SW 1271 (cell line): ENCODE measurements around the gene CD79B.

Source experiments
- DNase-seq, 2 experiments: peaks; one replicate each; lab custom pipeline; 2025; lab: John Stamatoyannopoulos, UW

Gene CD79B

DNA sequence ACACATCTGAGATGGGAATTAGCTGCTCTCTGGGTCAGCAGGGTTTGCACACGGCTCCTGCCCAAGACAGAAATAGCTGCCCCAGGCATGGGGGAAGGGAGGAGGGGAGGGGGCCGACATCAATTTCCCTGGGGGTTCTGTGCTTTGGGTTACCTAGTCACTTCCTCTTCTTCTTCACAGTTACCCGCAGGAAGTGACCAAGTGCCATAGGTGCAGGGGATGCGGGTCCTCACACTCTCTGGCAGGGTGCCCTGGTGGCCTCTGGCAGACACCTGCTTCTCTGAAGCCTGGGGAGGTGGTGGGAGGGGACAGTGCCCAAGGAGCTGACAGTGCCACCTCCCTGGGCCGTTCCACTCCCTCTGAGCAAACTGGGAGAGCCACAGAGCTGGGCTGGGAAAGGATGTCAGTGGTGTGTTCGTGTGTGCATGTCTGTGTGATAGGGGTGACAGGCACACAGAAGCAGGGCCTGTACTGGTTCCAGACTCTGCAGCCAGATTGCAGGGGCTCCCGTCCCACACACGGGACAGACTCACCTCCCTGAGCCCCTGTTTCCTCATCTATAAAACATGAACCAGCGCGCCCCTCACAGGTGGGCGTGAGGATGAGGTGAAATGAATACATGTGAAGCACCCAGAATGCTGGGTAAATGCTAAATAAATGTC is 22.4 kb upstream of the CD79B start:
- no peak for DNase-seq

DNA sequence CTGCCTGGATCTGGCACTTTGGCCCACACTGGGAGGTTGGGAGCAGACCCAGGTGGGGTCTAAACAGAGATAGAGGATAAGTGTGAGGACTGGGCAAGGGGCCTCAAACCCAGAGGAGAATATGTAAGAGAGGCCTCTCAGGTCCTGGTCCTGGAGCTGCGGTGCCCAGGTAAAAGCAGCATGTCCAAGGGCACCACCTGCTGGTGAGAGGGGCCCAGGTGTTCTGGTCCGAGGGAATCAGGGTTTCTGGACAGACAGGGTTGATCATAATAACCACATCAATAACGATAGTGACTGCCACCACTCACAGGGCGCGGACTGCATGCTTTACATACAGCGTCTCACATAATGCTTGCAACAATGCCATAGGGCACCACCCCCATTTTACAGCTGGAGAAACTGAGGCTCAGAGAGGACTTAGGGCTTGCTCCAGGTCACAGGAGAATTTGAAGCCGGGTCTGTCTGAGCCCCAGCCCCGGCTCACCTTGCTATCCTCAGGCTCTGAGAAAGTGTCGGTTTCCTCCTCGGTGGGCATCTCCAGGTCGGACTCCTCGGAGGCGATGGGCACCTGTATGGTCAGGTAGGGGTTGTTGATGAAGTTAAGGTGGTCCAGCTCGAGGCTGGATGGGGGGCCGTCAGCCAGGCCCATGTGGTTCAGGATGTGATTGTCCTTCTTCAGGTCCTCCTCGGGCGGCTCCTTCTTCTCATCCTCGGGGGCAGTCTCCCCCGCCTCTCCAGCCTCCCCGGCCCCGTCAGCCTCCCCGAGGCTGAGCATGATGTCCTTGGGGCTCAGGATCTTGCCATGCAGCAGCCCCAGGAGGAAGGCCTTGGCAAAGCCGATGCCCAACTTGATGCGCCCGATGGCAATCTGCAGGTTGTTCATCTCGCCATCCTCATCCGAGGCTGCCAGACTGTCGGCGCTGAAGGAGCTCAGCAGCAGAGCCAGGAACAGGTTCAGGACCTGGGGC is 19.1 kb upstream of the CD79B start:
- DNase-seq: no peak

DNA sequence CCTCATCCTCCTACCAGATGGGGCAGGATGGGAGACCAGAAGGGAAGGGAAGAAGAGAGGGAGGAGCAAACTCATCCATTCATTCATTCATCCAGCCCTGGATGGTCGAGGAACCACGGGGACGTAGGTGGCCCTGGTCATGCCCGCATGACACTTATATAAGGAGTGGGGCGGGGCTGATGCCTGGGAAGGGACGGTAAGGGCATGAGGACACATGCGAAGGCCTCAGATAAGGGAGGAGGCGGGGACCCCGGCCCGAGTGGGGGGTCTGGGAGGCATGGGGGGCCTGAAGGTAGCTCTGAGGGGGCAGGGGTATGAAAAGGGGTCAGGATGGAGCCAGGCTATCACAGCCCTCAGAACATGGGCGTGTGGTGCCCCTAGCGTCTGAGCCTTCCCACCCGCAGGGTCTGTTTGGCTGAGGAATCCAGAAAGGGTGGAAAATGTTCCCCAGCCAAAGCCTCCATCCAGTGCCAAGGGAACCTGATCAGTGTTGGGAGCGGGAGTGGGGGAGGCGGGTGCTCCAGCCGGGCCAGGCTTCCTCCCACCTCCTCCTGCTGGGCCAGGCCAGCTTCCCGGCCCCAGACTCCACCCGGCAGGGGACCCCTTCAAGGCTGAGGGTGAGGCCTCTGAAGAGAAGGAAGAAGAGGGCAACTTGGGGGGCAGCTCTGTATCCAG is 17.6 kb upstream of the CD79B start:
- DNase-seq: no peak

DNA sequence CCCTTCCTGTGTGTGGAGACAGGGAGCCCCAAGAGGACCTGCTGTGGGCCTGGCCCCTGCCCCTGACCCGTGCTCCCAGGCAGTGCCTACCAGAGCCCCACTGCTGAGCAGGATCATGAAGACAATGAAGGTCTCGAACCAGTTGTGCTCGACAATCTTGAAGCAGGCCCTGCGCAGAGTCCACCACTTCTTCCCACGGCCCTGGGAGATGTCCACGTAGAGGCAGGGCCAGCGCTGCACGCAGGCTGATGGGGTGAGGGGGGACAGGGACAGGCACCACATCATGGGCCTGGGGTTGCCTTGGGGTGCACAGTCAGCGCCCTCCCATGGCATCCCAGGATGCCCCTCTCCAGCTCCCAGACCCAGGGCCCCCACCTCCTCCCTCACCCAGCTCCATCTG is 16.4 kb upstream of the CD79B start:
- DNase-seq: no peak

DNA sequence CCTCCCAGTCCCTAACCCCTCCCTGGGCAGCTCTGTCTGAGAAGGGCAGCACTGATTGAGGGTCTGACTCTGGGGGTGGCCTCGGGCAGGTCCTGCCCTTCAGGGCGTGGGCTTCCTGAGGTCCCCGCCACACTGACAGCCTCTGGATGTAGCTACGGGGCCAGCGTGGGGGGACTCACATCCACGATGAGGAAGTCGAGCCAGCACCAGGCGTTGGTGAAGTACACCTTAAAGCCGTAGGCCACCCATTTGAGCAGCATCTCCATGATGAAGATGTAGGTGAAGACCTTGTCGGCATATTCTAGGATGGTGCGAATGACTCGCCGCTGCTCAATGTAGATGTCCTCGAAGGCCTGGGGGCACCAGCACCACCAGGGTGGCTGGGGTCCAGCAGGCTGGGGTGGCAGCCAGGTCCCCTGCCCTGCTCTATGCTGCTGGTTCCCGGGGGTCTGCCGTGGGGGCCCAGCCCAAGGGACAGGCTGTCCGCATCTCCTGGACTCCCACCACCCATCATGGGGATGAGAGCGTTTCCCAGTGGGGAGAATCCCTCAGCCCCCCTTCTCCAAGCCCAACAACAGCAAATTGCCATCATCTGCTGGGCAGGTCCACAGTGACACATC is 15.7 kb upstream of the CD79B start:
- no peak for DNase-seq

DNA sequence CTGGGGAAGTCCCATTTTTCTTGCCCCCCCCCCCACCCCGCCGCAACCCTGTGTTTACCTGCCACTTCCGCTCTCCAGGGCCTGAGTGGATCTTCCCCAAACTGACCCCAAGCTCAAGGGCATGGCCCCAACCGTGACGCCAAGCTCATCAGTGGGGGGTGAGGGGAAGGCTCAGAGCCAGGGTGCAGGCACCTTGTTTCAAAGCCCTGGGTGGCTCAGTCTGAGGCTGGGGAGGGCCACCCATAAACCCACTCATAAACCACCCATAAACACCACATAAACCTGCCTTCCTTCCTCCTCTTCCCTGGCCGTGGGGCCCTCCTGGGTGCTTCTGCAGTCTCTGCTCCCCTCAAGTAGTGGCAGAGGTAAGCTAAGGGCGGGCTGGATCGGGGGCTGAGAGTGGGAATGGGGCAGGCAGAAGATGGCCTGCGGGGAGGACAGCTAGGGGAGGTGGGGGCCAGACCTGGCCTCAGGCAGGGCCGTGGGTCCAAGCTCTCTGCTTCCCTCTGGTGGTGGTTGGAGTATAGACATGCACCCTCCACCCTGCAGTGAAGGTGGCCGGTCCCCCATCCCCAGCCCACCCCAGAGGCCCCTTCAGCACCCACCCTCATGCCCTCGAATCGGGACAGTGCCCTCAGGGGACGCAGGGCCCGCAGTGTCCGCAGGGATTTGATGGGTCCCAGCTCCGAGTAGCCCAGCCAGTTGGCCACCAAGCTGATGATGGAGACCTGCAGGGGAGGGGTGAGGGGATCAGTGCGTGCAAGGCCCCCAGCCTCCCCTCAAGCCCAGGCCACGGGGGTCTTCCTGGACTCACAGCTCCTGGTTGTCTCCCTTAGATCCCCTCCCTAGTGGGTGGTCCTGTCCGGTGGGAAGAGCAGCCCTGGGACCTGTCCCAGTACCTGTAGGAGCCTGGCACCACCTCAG is 14.6 kb upstream of the CD79B start:
- DNase-seq: no peak

DNA sequence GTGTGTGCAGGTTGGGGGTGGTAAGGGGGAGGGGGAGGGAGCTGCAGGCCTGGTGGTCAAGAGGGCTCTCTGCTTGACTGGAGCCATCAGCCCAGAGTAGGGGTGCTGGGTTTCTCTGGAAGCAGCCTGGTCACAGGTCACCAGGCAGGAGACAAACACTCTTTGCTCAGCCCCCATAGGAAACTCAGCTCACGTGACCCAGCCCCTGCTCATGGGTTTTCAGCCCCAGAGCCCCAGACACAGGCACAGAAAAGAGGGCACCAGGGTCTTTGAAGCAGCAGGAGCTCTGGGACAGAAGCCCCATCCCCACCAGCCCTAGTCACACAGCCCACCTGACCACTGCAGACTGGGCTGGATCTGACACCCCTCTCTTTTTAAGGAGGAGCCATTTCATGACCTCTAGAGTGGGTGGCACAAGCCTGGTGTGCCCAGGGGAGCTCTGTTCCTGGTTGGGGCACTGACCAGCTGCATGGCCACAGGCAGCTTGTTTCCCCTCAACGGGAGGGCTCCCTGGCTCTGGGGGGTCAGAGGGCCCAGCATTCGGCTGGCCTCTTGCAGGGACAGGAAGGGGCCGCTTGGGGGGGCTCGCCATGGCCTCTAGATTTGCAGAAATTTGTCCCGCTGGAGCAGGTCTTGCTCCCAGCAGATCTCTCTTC is 13.8 kb upstream of the CD79B start:
- no peak for DNase-seq

DNA sequence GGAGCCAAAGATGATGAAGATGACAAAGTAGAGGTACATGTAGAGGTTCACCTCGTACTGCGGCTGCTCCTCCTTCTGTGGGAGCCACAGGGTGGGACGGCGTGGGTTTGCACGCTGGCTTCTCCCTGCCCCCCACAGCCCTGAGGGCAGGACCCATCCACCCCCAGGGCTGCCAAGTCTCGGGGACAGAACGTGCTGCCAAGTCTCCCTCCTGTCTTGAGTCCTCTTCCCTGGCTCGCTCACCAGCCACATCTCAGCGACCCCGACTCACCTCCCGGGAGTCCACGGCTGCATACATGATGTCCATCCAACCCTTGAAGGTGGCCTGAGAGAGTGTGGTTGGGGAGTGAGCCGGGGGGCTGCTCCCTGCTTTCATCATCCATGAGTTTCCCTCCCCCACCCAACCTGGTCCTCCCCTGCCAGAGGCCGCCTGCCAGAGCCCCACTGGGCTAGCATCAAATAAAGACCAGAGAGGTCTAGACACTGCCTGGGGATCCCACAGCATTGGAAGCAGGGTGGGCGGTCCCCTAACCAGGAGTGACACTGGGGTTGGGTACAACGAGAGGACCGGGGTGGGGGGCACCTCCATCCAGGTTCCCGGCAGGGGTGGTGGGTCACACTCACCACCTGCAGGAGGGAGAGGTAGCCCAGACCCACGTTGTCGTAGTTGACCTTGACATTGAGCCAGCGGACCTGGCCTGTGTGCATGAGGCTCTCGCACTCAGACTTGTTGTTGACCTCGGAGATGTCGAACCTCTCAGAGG is 12.8 kb upstream of the CD79B start:
- no peak for DNase-seq

DNA sequence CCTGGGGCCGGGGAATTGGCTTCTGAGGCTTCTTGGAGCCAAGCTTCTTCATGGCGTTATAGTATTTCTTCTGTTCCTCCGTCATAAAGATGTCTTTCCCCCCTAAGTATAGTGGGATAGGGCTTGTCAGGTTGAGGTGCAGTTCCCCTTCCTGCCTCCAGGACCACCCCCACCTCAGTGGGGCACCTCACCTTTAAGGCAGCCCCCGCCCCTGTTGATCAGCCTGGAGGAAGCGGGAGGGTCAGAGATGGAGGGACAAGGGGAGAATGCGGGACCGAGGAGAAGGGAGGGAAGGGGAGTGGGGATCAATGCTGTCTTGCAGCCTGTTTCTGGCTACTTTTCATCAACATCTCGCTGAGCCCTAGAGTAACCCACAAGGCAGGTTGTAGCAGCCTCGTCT is 11.6 kb upstream of the CD79B start:
- DNase-seq: no peak

DNA sequence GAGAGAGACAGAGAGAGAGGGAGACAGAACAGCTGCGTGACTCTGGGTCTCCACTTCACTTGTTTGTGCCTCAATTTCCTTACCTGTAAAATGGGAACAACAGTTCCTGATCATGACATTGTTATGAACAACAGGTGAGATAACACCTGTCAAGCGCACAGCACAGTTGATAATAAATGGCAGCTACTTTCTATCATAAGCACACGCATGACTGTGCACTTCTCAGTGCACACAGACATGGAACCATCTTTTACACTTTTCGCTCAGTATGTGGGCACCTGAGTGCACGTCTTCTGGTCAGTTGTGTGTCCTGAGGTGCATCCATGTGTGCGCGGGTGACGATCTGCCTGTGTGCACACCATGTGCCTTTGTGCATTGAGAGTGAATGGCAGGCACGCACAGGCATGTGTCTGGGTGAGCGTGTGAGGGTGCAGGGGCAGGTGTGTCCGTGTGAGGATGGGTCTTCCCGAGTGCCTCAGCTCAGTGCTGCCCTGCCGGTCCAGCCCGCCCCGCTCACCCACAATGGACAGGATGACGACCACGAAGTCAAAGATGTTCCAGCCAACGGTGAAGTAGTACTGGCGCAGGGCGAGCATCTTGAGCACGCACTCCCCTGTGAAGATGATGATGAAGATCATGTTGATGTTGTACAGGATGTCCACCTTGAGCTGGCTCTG is 10.3 kb upstream of the CD79B start:
- no peak for DNase-seq

DNA sequence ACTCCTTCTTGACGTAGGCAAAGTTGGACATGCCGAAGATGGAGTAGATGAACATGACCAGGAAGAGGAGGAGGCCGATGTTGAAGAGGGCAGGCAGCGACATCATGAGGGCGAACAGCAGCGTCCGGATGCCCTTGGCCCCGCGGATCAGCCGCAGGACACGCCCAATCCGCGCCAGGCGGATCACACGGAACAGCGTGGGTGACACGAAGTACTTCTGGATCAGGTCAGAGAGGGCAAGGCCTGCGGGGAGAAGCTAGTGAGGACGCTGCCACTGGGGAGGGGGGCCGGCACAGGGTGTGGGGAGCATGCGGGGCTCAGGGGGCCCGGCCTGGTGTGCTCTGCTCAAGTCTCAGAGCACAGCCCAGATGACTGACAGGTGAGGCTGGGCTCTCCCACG is 9.6 kb upstream of the CD79B start:
- no peak for DNase-seq

DNA sequence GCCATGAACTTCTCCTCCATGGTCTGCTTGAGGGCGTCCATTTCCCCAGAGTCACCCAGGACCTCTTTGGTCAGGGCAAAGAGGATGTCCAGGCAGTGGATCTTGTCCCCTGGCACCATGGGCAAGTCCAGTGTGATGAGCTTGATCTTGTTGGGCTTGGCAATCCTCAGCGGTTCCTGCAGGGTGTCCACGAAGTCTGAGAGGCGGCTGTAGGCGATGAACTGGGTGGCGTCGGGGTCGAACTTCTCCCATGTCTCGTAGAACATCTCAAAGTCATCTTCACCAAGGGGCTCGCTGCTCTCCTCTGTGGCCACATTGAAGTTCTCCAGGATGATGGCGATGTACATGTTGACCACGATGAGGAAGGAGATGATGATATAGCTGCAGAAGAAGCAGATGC is 9.0 kb upstream of the CD79B start:
- no peak for DNase-seq

DNA sequence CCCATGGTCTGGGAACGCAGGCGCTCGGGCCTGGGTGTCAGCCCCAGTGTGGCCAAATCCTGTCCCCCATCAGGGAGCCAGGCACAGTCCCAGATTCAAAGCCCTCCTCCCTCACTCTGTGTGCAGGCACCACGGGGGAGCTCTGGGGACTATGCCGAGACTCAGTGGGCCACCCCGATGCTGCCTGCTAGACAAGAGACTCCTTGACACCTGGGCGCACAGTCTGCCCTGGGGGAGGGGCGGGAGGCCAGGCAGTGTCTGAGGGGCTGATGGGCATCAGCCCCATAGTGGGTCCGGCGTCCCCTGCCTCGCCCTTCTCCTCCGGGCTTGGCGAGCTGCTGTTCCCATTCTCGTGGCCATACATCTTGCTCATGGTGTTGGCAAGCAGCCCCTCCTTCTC is 8.5 kb upstream of the CD79B start:
- no peak for DNase-seq

DNA sequence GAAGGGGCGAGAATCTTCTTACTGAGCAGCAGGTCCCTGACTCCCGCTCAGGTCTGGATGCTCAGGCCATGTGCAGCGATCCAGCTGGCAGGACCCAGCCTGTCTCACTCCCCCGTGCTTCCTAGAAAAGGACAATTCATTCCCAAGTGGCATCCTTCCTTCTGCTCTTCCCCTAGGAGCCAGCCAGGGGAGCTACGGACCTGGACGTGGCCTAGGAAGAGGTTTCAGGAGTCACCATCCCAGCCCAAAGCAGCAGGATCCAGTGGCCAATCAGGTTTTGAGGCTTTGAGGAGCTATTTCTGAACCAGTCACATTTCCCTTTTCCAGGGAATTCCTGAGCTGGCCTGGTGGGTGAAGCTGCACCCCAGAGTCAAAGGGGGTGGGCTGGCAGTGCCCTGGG is 7.8 kb upstream of the CD79B start:
- DNase-seq: no peak

DNA sequence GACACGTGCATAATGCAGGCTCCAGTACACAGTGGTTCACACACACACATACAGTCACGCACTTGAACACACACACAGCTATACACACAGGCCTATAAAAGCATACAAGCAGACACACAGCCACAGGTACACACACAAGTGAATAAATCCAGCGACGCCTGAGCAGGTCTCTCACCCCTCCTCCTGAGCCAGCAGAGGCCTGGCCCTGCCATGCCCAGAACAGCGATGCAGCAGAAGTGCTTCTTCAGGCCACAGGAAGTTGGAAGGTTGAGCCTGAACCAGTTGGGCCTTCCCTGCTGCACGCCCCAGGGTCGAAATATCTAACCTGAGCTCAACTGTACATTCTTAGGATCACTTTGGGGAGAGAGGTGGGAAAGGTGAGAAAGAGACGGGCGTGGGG is 7.3 kb upstream of the CD79B start:
- DNase-seq: no peak

DNA sequence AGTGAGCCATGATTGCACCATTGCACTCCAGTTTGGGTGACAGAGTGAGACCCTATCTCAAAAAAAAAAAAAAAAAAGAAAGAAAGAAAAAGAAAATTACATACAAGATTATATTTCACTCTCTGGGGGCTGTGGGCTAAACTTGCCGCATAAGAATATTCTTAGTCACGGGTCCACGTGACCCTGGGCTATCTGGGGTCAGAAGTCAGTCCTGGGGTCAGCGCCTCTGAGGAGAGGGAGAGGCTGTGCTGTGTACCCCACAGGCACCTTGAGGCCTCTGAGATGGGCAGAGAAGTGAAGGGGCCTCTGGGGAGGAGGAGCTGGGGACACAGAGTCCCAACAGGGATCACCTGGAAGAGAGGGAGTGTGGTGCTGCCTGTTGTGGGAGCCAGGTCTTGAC is 5.8 kb upstream of the CD79B start:
- DNase-seq: no peak

DNA sequence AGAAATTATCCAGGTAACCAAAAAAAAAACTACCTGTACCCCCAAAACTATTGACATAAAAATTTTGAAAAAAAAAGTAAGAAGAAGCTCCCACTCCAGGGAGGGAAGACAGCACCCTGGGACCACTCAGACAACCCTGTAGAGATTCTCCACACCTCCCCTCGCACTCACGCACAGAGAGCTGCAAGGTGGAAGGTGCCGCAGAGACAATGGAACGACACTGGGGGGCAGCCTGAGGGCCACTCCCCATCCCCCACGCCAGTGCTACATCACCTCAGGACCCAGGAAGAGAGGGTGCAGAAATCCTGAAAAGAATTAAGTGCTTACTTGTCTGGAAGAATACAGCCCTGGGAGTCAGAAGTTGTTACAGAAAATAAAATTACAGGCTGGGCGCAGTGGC is 5.2 kb upstream of the CD79B start:
- no peak for DNase-seq

DNA sequence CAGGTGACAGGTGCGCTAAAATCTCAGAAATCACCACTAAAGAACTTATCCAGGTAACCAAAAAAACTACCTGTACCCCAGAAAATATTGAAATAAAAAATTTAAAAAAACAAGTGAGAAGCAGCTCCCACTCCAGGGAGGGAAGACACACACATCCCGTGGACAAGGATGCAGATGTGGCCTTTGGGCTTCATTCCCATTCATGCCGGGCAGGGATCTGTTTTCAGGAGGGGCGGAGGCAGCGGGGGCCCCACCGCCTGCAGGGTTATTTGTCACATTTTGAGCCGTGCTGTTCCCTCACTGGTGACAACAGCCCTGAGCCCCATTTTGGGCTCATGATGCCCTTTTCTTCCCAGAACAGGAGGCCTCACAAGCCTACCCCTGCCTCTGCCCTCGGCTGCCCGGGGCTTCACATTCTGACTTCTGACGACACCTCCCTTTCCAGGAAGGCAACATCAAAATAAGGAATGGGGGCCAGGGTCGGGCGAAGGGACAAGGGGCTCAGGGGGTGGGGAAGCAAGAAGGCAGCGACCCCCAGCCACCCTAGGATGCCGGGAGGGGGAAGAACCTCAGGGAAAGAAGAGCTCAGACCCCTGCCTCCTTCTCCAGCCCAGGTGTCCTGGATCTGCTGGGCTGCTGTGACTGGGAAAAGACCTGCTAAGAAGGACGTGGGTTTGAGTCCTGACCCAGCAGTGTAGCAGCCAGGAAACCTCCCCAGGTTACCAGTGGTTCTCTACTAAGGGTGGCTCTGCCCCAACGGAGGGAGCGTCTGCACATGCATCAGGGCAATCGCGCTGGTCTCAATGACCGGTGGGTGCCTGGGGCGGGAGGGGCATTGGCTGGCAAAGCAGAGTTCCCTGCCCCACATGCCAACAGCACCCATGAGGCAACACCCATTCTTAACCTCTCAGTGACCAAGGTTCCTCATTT is 2.3 kb upstream of the CD79B start:
- no peak for DNase-seq
